HEK293 (cell line): Measurements from ENCODE around the gene VWF.
A peak's percentile ranks its signal among the peaks of the same experiment; 100 is the strongest.
"Not testable (repeated sequence)": the region's sequence is repeated elsewhere in the genome, so short reads cannot be mapped to it uniquely, and the experiment has no call there.

ENCODE experiments used
- CTCF ChIA-PET: fragments of 350-600 bp; formaldehyde crosslinking; extraction: SDS; loops from one replicate; lab custom pipeline; 2021; ENCODE audit warnings: antibody characterized with exemption; lab: Yijun Ruan, JAX
- POLR2A ChIA-PET: fragments of 300-600 bp; formaldehyde crosslinking; extraction: SDS; loops from one replicate; lab custom pipeline; 2020; ENCODE audit warnings: antibody characterized with exemption, inconsistent platforms; lab: Yijun Ruan, JAX
- H3K27ac ChIP-seq: fragments of 200-500 bp; sonication (Bioruptor generic); 2 replicates; pipeline ENCODE4 v1.5.1; 2014; ENCODE audit warnings: low read depth, low read length, control low read depth, inconsistent platforms; ENCODE audit errors: extremely low read depth
- H3K36me3 ChIP-seq, 2 experiments: fragments of 200-500 bp in 1 of 2; sonication (Bioruptor generic) in 1 of 2; 1 replicate in 1 of 2; 2 replicates in 1 of 2; pipeline ENCODE4 v1.5.1; 2014 to 2017; ENCODE audit warnings: inconsistent platforms in 2 of 2, low read length in 2 of 2; ENCODE audit not compliant: control insufficient read depth in 2 of 2, insufficient read depth in 1 of 2
- H3K4me1 ChIP-seq: fragments of 200-500 bp; sonication (Bioruptor generic); 2 replicates; pipeline ENCODE4 v1.5.1; 2014; ENCODE audit warnings: mild to moderate bottlenecking, low read length, inconsistent platforms; ENCODE audit not compliant: control insufficient read depth, insufficient read depth
- H3K4me3 ChIP-seq: 2 replicates; pipeline ENCODE4 v1.5.1; 2011; ENCODE audit warnings: low read depth, mild to moderate bottlenecking, control low read depth, low read length, moderate library complexity
- H3K9me3 ChIP-seq: fragments of 200-500 bp; sonication (Bioruptor generic); 2 replicates; pipeline ENCODE4 v1.5.1; 2014; ENCODE audit warnings: low read depth, low read length, inconsistent platforms; ENCODE audit not compliant: control insufficient read depth, insufficient read depth
- KLF10 ChIP-seq: fragments of 450-650 bp; IDR thresholded peaks from 2 replicates; pipeline ENCODE4 v1.5.1; 2018; ENCODE audit warnings: missing biosample characterization, mild to moderate bottlenecking, missing genetic modification characterization
- ZFHX2 ChIP-seq: fragments of 450-650 bp; formaldehyde crosslinking; conservative IDR thresholded peaks from 2 replicates; pipeline ENCODE4 v1.5.1; 2016; ENCODE audit warnings: missing biosample characterization, missing genetic modification characterization
- ZFP3 ChIP-seq: fragments of 450-650 bp; formaldehyde crosslinking; IDR thresholded peaks from 2 replicates; pipeline ENCODE4 v1.5.1; 2016; ENCODE audit warnings: low read depth, missing biosample characterization, missing genetic modification characterization
- ZIC2 ChIP-seq: fragments of 450-650 bp; formaldehyde crosslinking; IDR thresholded peaks from 2 replicates; pipeline ENCODE4 v1.5.1; 2016; ENCODE audit warnings: missing biosample characterization, missing genetic modification characterization
- ZNF175 ChIP-seq: fragments of 450-650 bp; formaldehyde crosslinking; IDR thresholded peaks from 2 replicates; pipeline ENCODE4 v1.5.1; 2016; ENCODE audit warnings: missing biosample characterization, missing genetic modification characterization
- ZNF394 ChIP-seq: fragments of 450-650 bp; formaldehyde crosslinking; IDR thresholded peaks from 2 replicates; pipeline ENCODE4 v1.5.1; 2016; ENCODE audit warnings: missing biosample characterization, missing genetic modification characterization, mild to moderate bottlenecking, moderate library complexity, borderline replicate concordance
- ZNF404 ChIP-seq: fragments of 450-650 bp; formaldehyde crosslinking; IDR thresholded peaks from 2 replicates; pipeline ENCODE4 v1.5.1; 2017; ENCODE audit warnings: missing biosample characterization, missing genetic modification characterization
- ZNF510 ChIP-seq: fragments of 450-650 bp; formaldehyde crosslinking; IDR thresholded peaks from 2 replicates; pipeline ENCODE4 v1.5.1; 2018; ENCODE audit warnings: mild to moderate bottlenecking, missing genetic modification characterization, missing biosample characterization; ENCODE audit not compliant: insufficient replicate concordance
- ZNF580 ChIP-seq: fragments of 450-650 bp; formaldehyde crosslinking; IDR thresholded peaks from 2 replicates; pipeline ENCODE4 v1.5.1; 2016; ENCODE audit warnings: missing biosample characterization, missing genetic modification characterization
- ZNF621 ChIP-seq: fragments of 450-650 bp; formaldehyde crosslinking; IDR thresholded peaks from 2 replicates; pipeline ENCODE4 v1.5.1; 2017; ENCODE audit warnings: missing biosample characterization, missing genetic modification characterization
- ZNF624 ChIP-seq: fragments of 450-650 bp; formaldehyde crosslinking; IDR thresholded peaks from 2 replicates; pipeline ENCODE4 v1.5.1; 2017; ENCODE audit warnings: missing biosample characterization, missing genetic modification characterization
- ZNF777 ChIP-seq: fragments of 450-650 bp; formaldehyde crosslinking; IDR thresholded peaks from 2 replicates; pipeline ENCODE4 v1.5.1; 2017; ENCODE audit warnings: missing biosample characterization, missing genetic modification characterization, borderline replicate concordance
- ZNF830 ChIP-seq: fragments of 450-650 bp; IDR thresholded peaks from 2 replicates; pipeline ENCODE4 v1.5.0; 2018; ENCODE audit warnings: missing biosample characterization, missing genetic modification characterization, low read depth, mild to moderate bottlenecking, moderate library complexity
- ZSCAN18 ChIP-seq: fragments of 450-650 bp; formaldehyde crosslinking; IDR thresholded peaks from 2 replicates; pipeline ENCODE4 v1.5.1; 2016; ENCODE audit warnings: missing biosample characterization, missing genetic modification characterization
- TF ChIP-seq, protein P1 (sequence below): fragments of 450-650 bp; formaldehyde crosslinking; IDR thresholded peaks from 2 replicates; pipeline ENCODE4 v1.5.1; 2016; ENCODE audit warnings: missing biosample characterization, missing genetic modification characterization

Gene VWF

DNA sequence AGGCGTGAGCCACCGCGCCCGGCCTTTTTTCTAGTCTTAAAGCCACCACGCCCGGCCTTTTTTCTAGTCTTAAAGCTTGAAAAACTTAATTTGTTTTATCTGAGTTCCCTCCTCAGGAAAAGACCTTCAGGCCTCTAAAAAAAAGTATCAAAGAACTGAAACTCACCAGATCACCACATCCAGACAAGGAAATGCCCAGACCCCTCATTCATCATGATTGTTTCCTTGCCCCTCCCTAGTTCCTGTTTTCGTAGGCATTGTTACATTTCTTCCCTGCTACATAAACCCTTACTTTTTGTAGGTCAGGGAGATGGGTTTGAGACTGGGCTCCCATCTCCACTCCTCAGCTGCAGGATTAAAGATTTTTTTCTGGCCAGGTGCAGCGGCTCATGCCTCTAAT is 21.1 kb upstream of the VWF start (continued):
- TF ChIP-seq, protein P1, sequence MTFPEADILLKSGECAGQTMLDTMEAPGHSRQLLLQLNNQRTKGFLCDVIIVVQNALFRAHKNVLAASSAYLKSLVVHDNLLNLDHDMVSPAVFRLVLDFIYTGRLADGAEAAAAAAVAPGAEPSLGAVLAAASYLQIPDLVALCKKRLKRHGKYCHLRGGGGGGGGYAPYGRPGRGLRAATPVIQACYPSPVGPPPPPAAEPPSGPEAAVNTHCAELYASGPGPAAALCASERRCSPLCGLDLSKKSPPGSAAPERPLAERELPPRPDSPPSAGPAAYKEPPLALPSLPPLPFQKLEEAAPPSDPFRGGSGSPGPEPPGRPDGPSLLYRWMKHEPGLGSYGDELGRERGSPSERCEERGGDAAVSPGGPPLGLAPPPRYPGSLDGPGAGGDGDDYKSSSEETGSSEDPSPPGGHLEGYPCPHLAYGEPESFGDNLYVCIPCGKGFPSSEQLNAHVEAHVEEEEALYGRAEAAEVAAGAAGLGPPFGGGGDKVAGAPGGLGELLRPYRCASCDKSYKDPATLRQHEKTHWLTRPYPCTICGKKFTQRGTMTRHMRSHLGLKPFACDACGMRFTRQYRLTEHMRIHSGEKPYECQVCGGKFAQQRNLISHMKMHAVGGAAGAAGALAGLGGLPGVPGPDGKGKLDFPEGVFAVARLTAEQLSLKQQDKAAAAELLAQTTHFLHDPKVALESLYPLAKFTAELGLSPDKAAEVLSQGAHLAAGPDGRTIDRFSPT (tag by site-specific recombination) = no peak
- no peak for TF ChIP-seq ZNF394 (tag by site-specific recombination)
- no peak for TF ChIP-seq ZNF175 (tag by site-specific recombination)

DNA sequence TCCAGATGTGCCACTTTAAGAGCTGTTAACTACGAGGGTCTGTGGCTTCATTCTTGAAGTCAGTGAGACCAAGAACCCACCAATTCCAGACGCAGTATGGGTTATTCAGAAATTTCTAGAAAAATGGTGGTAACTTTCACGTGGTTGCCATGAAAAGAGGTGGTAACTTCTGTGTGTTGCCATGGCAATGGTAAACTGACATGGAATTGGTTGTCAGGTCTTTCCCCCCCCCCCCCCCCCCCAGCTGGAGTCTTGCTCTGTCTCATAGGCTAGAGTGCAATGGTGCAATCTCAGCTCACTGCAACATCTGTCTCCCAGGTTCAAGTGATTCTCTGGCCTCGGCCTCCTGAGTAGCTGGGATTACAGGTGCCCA is 18.8 kb upstream of the VWF start:
- TF ChIP-seq ZFP3 (tag by site-specific recombination) (no peak), ZNF624 (tag by site-specific recombination) (no peak), ZFHX2 (tag by site-specific recombination) (no peak), ZNF777 (tag by site-specific recombination) (no peak)
- CTCF ChIA-PET = no interaction called here
- Histone ChIP-seq H3K27ac (no peak overlapping the region), H3K9me3 (no peaks in the 10 kb centered on the region), H3K4me3 (no peak overlapping the region), H3K36me3 (no peaks in the 10 kb centered on the region), H3K4me1 (no peaks in the 10 kb centered on the region)
- POLR2A ChIA-PET = interaction anchor here (1.1 kb wide), 1 partner anchor 10 kb away, joined by 4 read pairs; no protein-coding TSS in a partner anchor

- CTCF ChIA-PET, H3K4me1 ChIP-seq, H3K36me3 ChIP-seq, H3K9me3 ChIP-seq, H3K27ac ChIP-seq, H3K4me3 ChIP-seq: not testable (repeated sequence)
- POLR2A ChIA-PET = interaction anchor here (1.1 kb wide), 1 partner anchor 9 kb away, joined by 4 read pairs; no protein-coding TSS in a partner anchor
Measured at GRCh38 chr12:6142368-6143302, 18.2 kb upstream of the VWF start.

GRCh38 chr12:6141731-6142367 is 17.4 kb upstream of the VWF start:
- H3K4me3 ChIP-seq, CTCF ChIA-PET, H3K27ac ChIP-seq: not testable (repeated sequence)
- TF ChIP-seq ZIC2 = peak; percentile 36; the same call in 1 of the 2 replicates
- TF ChIP-seq, all 188 proteins: peak for 1; not testable (repeated sequence) for 187
- H3K36me3 ChIP-seq, H3K4me1 ChIP-seq, H3K9me3 ChIP-seq: not testable (repeated sequence)
- POLR2A ChIA-PET = interaction anchor here (1.2 kb wide), 1 partner anchor 49 kb away, joined by 4 read pairs; no protein-coding TSS in a partner anchor

DNA sequence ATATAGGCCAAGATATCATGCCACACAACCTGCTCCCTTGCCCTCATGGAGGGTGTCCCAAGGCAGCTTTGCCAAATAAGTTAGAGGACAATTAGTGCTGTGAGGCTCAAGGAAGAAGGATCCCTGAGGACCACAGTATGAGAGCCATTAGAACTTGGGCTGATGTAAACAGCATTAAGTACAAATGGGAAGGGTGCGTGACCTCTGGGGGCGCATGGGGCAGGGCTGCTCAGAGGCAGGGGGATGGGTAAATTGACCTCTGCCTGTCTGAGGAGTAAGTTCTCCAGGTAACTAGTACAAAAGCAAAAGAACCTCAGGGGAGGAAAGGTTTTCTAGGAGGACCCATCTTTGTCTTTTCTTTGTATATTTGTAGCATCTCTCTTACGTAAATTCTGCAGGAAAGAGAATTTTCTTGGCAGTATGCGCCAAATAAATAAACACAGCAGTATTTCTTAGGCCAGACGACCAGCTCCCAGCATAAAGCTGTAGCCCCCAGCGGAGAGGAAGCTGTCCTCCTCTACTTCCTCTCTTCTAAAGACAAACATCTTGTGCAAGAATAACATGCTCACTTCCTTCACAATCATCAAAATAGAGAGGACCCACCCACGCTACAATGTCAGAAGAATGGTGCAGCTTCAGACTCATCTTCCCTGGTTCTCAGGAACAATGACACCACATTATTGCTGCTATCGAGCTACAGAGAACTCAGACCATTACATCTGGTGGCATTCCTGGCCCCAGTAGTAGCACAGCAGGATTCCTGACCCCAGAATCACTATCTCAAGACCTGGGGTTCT is 16.4 kb upstream of the VWF start:
- H3K36me3 ChIP-seq = no peaks in the 10 kb centered on the region
- ChIA-PET POLR2A (interaction anchor here (1.2 to 1.8 kb wide), 2 partner anchors 48 to 196 kb away, joined by 4 to 5 read pairs; no protein-coding TSS in a partner anchor), CTCF (no interaction called here)
- no peak for TF ChIP-seq ZNF621 (tag by site-specific recombination)
- no peak for TF ChIP-seq ZNF580
- no peak for TF ChIP-seq ZNF404 (tag by site-specific recombination)
- TF ChIP-seq KLF10 (tag by site-specific recombination) = no peak
- no peak for TF ChIP-seq ZFP3 (tag by site-specific recombination)
- TF ChIP-seq ZSCAN18 = no peak
- no peak for TF ChIP-seq ZNF624 (tag by site-specific recombination)
- TF ChIP-seq ZNF830 (tag by site-specific recombination) = no peak
- no peak for TF ChIP-seq ZNF510 (tag by site-specific recombination)
- no peaks in the 10 kb centered on the region for H3K9me3 ChIP-seq
- H3K4me3 ChIP-seq = no peak overlapping the region
- no peak overlapping the region for H3K27ac ChIP-seq
- H3K4me1 ChIP-seq = no peaks in the 10 kb centered on the region
